Smooth muscle cell of the umbilical artery (primary cell): ENCODE measurements around the gene MAN1C1. TPM values are rescaled to one million over a fixed set of nuclear protein-coding genes. Genes with fewer than 3 reads are reported as not detected.

Experiments
- total RNA-seq: library from RNA; depleted of rRNA; stranded (reverse); fragments of >200 nt; gene quantifications from 2 replicates; pipeline ENCODE4 v1.2.3, GENCODE V29; 2014

MAN1C1 gene
- total RNA-seq = 0.65 and 2.1 TPM in 2 replicates

DNA sequence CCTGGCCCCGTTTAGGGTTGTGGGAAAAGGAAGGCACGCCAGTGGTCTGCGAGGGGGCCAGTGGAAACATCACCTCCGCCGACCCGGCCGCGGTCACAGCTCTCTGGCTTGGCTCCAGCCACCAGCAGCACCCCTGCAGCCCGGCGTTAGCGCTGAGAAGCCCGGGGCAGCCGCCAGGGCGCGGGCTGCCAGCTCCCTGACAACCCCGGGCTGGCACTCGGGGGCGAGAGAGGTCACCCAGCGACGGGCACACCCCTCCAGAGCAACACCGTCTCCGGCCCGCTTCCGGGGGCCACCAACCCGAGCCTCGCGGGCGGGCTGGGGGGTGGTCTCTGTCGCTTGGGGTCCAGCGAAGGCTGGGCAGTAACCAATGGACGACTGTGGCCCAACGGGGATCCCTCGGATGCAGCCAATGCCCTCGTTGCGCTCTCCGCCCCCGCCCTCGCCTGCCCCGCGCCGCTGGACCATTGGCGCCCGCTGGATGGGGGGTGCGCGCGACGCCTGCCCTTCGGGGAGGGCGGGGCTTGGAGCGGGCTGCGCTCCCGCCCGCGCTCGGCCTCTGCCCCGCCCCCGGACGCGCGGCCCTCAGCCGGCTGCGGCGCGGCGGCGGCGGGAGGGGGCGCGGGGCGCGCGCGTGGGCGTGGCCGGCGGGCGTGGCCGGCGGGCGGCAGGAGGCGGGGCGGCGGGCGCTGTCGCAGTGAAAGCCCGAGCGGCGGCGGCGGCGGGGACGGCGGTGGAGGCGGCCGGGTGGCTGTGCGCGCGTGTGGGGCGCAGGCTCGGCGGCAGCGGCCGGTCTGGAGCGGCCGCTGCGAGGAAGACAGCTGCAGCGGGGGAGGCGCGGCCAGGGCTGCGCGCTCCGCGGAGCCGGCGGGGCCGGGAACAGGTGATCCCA is at the start of gene MAN1C1:
Gene MAN1C1 (plus strand): TSS at position 697 of the 892 bp plus-strand sequence. CDS start 1,007 bp downstream, outside the sequence.

GRCh38 chr1:25799935-25800702 is 183.5 kb downstream of the MAN1C1 start, which contains the start of gene SELENON:
SELENON (plus strand) TSS chr1:25800193; CDS start chr1:25800231, 38 bp downstream.

DNA sequence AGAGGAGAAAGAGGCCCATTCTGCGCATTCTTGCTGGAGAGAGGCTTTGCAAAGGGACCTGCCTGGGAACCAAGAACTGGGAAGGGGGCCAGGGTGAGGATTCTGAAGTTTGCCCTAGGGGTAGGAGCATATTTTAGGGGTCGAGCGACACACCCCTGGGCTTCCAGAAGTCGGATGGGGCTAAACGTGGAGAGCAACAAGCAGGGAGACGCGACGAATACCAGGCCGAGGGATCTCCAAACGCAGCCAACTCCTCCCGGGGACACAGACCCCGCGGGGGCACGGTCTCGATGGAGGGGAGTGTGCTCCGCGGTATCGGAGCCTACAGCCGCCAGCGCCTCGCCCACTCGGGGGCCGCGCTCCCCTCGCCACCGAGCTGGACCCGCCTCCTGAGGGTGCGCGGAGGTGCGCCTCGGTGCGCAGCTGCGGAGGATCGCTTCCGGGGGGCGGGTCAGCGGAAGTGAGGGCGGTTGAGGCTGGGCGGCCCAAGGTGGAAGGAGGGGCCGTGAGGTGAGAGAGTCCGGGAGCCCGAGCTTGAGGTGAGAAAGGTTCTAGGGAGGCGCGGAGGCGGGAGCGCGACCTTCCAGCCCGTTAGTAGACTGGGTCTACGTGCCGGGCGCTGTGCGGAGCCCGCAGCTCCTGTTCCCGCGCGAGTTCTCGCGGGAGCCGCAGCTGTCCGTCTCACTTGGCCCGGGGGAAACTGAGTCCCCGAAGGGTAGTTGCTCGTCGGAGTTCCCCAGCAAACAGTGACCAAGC is 203.1 kb downstream of the MAN1C1 start, which contains the start of gene MTFR1L:
Gene MTFR1L (plus strand): TSS at position 464 of the 756 bp plus-strand sequence. CDS start 3,151 bp downstream, outside the sequence.

Other genes starting within 250 kb of the MAN1C1 start
- 1.2 and 1.8 TPM in 2 replicates for gene RHCE, start 196.0 kb upstream of the MAN1C1 start, total RNA-seq
- gene MACO1, start 185.9 kb upstream of the MAN1C1 start, total RNA-seq = 19.1 and 19.9 TPM in 2 replicates
- 20.5 and 28.1 TPM in 2 replicates for gene LDLRAP1, start 73.2 kb upstream of the MAN1C1 start, total RNA-seq
- gene SELENON, start 183.4 kb downstream of the MAN1C1 start, total RNA-seq = 26.7 and 74.0 TPM in 2 replicates
- 37.1 and 41.7 TPM in 2 replicates for gene MTFR1L, start 203.2 kb downstream of the MAN1C1 start, total RNA-seq
- gene AUNIP, start 242.7 kb downstream of the MAN1C1 start, total RNA-seq = 0.30 and 1.8 TPM in 2 replicates